IPS-18c (cell line): Measurements from ENCODE around the gene VAV2.

Source experiments
- H3K4me3 ChIP-seq: 2 replicates; pipeline ENCODE4 v1.7.0; 2013; ENCODE audit warnings: low read depth, mild to moderate bottlenecking, low read length, moderate library complexity; ENCODE audit not compliant: insufficient read depth
- H3K9me3 ChIP-seq: one replicate; pipeline ENCODE4 v1.6.1; 2013; ENCODE audit warnings: mild to moderate bottlenecking, low read length, moderate library complexity; ENCODE audit not compliant: control insufficient read depth, insufficient read depth

Gene VAV2

GRCh38 chr9:133717113-133718031, 274.8 kb downstream of the VAV2 start:
- no peak overlapping the region for H3K4me3 ChIP-seq
- peaks cover 2% of the 10 kb centered on the region for H3K9me3 ChIP-seq

- Histone ChIP-seq H3K9me3 (peaks cover 2% of the 10 kb centered on the region), H3K4me3 (no peak overlapping the region)
Observed at GRCh38 chr9:133716564-133717112, 275.5 kb downstream of the VAV2 start.

GRCh38 chr9:133715866-133716563, 276.1 kb downstream of the VAV2 start:
- no peak overlapping the region for H3K4me3 ChIP-seq
- H3K9me3 ChIP-seq, result peaks cover 2% of the 10 kb centered on the region

- Histone ChIP-seq H3K4me3 (no peak overlapping the region), H3K9me3 (peaks cover 2% of the 10 kb centered on the region)
Observed at GRCh38 chr9:133715295-133715865, 276.7 kb downstream of the VAV2 start.

- Histone ChIP-seq H3K9me3 (peaks cover 2% of the 10 kb centered on the region), H3K4me3 (no peak overlapping the region)
Observed at GRCh38 chr9:133714606-133715294, 277.4 kb downstream of the VAV2 start.

- Histone ChIP-seq H3K4me3 (no peak overlapping the region), H3K9me3 (peaks cover 2% of the 10 kb centered on the region)
Observed at GRCh38 chr9:133713960-133714495, 278.1 kb downstream of the VAV2 start.

GRCh38 chr9:133713150-133713959, 278.8 kb downstream of the VAV2 start:
- H3K9me3 ChIP-seq, result peaks cover 2% of the 10 kb centered on the region
- no peak overlapping the region for H3K4me3 ChIP-seq

GRCh38 chr9:133712221-133713100, 279.7 kb downstream of the VAV2 start:
- Histone ChIP-seq H3K9me3 (peaks cover 2% of the 10 kb centered on the region), H3K4me3 (no peak overlapping the region)
